Measurements from ENCODE around the gene SLC26A9.
"Not testable (repeated sequence)": the region's sequence is repeated elsewhere in the genome, so short reads cannot be mapped to it uniquely, and the experiment has no call there.

Gene SLC26A9

DNA sequence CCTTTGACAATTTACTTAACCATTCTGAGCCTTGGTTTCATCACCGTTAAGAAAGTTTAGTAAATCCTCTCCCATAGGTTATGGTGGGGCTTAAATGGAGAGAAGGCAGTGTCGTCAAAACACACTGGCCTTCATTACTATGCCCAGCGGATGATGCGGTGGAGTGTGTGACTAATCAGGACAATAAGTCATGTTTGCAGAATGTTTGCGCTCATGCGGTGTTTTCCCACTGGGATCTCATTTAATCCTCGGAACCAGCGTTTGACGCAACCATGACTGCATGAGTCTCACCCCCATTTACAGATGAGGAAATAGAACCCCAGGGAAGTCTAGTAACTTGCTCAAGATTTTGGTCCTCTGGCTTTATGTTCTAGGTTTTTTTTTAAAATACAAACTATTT lies 17.5 kb downstream of the SLC26A9 start:
- DNase-seq, result no peak

DNA sequence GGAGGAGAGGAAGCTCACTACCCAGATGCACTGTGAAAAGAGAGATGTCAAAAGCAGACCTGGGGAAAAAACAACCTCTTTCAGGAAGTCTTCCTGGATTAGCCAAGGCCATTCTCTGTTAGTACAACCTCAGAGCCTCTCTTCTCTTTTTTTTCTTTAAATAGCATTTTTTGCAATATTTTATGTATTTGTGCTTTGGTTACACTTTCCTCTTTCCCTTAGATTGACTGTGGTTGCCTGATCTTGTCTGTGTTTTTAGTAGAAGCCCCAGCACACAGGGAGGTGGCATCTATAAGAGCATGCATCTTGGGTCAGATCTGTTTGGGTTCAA lies 18.8 kb downstream of the SLC26A9 start:
- DNase-seq, result no peak

DNA sequence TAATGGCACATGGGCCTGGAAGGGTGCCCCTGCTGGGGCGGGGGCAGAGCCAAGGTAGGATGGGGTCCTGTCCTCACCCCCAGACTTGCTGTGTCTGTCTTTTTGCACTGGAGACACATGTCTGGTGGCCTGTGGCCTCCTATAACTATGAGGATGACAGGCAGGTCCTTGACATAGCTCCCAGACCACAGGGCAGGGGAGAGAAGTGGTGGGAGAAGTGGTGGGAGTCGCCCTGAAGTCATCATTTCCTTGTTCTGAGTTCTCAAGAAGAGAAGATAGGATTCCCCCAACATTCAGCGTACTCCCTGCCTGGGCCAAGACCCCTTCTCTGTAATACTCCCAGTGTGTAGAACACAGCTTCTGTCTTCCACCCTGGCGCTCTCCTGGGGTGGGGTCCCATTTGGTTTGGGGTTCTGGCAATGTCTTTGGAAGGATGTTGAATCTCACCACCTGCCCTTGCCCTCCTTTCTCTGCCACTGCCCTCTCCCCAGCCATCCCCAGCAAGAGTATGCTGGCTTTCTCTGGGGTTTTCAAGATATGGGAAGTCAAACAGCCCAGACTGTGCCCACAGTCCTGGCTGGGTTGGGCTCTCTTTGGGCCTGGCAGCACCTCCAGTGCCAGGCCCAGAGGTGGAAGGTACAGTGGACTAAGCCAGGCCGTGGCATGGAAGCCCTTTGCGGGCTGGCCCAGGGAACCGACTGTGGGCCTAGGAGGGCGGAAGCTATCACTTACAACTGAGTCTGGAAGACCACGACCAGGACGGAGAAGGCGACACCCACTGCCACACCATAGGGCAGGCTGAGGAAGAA lies 19.4 kb downstream of the SLC26A9 start:
- DNase-seq, result no peak

DNA sequence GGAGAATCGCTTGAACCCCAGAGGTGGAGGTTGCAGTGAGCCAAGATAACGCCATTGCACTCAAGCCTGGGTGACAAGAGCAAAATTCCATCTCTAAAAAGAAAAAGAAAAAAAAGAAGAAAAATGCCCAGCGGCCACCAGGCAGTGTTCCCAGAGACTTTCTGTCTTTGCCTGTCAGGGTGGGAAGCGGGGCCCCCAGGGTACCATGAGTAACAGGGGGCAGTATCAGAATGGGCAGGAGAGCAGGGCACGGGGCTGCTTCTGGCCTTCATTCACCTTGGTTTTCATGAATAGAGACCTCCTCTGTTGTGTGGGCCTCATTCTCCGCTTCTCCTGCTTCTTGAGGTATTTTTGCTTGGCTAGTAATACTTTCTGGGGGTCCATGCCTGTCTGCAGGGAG lies 20.4 kb downstream of the SLC26A9 start:
- no peak for DNase-seq

DNA sequence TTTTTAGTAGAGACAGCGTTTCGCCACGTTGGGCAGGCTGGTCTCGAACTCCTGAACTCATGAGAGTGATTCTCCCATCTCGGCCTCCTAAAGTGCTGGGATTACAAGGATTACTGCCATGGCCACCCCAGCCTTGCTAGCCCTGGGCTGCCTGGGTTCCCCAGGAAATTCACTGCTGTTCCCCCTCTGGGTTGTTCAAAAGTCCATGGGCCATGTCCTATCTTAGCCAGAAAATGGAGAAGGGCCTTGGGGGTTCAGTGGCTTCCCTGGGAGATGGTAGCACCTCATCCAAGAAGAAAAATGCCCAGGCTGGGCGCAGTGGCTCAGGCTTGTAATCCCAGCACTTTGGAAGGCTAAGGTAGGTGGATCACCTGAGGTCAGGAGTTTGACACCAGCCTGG lies 20.9 kb downstream of the SLC26A9 start:
- DNase-seq, result no peak

DNA sequence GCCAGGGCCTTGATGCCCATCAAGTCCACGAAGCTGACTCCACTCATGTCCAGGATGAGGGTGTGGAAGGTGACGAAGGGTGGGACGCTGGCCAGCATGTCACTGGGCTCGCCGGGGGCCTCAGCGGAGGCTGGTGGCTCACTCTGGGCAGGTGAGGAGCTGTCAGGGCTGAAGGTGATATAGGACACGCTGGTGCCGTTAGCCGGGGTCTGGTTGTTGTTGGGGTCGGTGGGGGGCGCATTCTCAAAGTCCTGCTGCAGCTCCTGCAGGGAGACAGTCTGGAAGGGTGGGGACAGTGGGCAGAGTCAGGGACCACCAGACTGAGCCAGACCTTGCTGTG lies 21.7 kb downstream of the SLC26A9 start:
- DNase-seq, result no peak

DNA sequence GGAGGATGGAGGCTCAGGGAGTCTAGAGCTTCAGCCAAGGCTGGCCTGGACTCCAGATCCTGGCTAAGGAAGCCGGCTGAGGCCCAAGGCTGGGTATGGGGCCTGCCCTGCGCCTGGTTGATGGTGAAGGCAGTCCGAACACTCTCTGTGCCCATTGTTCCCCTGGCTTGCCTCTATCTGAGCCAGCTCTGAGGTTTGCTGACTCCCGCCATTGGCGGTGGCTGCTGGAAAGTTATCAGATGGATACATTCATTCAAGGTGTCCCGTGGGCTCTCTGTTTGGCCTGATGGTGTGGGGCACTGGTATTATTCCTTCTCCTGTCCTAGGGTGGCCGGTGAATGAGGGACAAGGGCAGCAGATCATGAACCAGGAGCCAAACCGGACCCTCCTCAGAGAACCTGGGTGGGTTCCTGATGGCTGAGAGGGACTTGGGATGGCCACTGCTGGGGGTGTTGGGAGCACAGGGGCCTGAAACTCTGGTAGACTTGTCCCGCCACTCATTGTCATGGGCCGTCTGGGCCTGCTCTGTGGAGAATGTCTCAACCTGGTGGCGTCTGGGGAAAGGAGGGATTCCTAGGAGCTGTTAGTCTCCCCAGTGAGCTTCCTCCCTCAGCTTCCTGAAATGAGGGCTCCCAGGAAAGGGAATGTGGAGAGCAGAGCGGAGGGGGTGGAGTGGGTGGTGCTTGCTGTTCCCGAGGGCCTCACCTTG lies 22.2 kb downstream of the SLC26A9 start:
- no peak for DNase-seq

DNA sequence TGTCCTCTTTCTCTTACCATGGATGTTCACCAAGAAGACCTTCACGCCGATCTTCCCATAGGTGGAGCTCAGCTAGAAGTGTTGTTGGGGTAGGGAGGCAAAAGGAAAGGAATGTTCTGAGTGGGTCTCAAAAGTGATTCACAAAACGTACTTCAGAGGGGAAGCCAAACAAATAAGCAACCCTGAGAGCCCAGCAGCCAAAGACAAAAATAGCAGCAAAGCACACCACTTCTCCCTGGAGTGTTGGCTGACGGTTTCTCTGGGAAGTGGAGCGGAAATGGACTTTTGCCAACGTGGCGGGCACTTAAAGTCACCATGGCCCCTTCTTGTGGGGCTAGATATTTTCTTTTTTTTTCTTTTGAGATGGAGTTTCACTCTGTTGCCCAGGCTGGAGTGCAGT lies 23.1 kb downstream of the SLC26A9 start:
- no peak for DNase-seq

DNA sequence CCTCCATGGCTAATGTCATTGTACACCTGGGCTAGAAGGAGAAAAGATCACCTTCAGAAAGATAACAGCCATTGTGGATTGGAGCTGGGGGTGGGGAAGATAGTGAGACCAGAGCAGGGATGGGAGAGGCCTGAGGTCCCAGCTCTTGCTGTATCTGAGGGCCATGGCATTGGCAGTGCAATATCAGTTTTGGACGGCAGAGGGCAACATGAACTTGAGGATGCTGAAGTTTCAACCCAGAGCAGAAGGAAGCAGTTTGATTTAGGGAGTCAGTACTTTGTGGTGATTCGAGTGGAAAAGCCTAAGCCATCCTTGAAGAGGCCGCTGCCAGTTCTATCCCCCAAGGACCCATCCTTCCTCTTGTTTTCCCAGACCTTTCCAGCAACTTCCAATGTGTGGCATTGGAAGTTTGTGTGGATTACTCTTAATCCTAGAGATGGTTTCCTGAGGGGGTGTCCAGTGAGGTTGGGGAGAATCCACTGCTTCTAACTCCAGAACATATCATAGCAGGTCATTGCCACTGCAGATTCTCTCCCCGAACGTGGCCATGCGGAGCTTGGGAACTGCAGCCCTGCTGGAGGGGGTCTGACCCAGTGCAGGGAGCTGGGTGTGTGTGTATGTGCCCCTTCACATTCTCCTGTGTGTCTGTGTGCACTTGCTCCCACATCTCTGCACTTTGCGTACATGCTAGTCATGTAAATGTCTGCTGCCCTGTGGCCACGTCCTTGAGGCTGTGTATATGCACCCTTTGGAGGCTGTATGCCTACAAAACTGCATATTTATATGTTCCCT lies 24.1 kb downstream of the SLC26A9 start:
- peak in 4 of 5 experiments; percentile 12 to 76 (median 56) for DNase-seq

DNA sequence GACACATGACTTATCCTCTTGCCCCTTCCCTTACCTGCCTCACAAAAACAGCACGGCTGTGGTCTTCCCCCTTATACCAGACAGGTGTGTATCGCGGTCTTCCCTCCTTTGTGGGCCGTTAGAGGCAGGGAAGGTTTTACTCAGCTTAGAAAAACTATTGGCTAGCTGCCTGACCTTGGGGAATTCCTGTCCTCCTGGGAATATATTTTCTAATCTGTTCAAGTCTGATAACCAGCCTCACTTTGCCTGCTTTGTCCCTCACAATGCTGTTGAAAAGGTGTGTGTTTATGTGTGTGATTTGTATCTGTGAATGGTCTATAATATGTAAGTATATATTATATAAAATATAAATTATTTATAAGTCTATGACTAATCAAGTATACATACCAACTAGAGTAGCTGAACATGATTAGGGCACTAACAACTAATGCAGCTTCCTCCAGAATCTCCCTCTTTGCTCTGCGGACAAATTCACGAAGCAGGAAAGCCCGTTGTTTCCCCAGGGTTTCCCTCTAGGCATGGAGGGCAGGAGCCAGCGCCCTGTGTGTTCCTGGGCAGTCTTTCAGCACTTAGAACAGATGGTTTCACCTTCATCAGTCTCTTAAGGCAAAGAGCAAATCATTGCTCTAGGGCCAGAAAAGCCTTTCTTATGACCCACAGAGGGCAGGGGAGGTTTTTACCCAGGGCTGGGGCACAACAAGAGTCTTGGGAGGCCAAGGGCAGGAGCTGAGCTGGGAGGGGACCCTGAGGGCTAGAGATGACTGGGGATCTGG lies 25.6 kb downstream of the SLC26A9 start:
- DNase-seq, result no peak

DNA sequence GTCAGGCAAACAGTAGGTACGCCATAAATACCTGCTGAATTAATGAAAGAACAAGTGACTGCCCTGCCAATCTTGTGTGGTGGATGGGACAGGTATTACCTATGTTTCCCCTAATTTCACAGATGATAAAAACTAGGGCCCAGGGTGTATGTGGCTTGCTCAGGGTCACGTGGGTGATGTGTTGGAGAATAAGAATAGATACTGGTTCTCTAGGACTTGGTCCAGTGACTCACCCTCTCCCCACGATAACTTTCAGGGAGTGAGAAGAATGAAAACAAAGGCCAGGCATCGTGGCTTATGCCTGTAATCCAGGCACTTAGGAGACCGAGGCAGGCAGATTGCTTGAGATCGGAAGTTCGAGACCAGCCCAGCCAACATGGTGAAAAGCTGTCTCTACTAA lies 26.7 kb downstream of the SLC26A9 start:
- DNase-seq, result no peak

DNA sequence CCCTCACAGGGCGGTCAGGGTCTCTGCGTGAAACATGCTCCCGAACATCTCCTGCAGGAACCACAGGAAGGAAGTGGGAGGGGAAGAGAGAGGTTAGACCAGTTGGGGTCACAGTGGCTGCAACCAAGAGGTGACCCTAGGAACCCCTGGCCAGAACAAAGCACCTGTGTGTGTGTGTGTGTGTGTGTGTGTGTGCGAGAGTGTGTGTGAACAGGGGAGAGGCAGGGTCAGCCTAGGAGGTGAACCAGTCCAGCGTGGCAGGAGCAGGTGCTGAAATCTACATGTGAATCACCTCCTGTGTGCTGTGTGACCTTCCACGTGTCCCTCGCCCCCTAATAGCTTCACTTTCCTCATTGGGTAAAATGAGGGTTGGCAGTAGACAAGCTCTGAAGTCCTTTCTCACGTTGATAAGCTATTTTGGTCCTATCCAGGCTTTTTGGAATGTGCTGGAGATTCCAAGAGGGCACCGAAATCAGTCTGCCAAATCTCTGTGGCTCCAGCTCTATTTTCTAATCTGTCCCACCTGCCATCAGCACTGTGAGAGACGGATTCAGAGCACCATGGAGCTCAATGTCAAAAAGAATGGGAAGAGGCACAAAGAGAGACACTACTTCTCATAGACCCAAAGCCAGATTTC lies 27.8 kb downstream of the SLC26A9 start:
- no peak for DNase-seq

DNA sequence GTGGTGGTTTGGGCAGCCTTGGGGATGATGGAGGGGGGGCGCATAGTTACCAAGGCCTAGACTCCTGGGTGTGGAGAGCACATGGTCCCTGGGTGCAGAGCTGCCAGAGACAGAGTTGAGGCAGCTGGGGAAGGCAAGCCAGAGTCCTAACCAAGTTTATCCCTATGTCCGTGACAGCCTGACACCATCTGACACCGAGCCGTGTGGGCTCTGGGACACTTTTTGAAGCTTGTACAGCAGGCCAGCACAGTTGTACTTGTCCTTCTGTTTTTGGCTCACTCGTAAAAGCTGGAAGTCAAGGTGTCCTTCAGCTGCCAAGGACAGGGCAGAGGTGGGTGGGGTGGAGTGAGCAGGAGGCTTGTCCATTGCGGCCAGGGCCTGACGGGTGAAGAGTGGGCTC lies 28.5 kb downstream of the SLC26A9 start:
- DNase-seq, result no peak

DNA sequence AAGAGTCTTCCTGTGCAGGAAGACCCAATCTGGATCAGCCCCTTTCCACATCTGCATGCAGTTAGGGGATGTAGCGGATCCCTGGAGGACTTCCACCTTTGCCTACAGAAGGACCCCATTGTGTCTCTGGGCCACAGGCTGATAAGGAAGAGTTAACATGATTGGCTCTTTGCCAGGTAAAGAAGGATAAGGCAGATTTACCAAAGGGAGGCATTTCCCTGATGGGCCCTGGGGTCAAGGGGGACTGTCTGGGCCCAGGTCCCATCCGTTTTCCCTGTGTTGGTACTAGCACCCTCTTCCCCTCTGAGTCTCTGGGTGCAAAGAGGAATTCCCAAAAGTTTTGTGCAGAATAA lies 29.1 kb downstream of the SLC26A9 start:
- DNase-seq, result no peak

DNA sequence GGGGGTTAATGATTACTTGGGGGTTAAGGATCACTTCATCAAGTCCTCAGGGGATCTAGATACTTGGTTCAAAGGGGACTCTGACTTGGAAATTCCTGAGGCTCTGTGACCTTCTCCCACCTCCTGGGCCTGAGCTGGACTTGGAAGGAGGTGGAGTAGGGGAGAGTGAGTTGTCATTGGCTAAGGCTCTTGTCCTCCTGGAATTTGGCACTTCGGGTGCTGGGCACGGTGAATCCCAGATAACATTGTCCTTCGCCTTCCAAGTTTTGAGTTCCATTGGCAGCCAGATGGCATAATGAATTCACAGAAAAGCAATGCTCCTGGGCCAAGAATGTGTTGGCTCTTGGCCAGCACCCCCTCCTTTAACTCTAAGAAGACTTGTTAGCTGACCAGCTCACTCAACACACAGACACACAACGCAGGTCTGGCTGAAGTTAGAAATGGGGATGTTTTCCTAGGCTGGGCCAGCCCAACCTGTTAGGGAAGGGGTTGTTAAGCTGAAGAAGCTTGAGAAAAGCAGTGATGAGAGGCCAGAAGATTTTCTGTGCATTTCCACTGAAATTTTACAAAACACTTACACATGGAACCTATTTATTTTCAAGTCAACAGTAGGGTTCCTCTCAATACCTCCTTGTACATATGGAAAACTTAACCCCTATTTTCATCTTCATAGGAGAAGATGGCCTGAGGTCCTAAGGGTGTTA lies 29.7 kb downstream of the SLC26A9 start:
- no peak for DNase-seq

DNA sequence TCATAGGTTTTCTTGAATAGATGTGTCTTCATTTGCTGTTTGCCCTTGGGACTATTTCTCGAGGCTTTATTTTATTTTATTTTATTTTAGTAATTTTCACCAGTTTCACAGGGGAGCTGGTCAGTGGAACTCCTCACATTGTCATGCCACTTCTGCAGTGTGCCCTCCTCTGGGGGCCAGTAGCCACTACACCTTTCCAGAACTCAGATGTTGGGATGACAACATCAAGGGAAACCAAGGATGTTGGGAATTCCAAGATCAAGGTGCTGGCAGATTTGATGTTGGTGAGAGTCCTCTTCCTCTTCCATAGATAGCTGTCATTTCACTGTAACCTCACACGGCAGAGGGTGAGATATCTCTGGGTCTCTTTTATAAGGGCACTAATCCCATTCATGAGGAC lies 35.5 kb downstream of the SLC26A9 start:
- DNase-seq, result no peak

DNA sequence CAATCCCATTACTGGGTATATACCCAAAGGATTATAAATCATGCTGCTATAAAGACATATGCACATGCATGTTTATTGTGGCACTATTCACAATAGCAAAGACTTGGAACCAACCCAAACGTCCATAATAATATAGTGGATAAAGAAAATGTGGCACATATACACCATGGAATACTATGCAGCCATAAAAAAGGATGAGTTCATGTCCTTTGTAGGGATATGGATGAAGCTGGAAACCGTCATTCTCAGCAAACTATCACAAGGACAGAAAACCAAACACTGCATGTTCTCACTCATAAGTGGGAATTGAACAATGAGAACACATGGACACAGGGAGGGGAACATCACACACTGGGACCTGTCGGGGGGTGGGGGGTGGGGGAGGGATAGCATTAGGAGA lies 38.2 kb downstream of the SLC26A9 start:
- not testable (repeated sequence) for DNase-seq

DNA sequence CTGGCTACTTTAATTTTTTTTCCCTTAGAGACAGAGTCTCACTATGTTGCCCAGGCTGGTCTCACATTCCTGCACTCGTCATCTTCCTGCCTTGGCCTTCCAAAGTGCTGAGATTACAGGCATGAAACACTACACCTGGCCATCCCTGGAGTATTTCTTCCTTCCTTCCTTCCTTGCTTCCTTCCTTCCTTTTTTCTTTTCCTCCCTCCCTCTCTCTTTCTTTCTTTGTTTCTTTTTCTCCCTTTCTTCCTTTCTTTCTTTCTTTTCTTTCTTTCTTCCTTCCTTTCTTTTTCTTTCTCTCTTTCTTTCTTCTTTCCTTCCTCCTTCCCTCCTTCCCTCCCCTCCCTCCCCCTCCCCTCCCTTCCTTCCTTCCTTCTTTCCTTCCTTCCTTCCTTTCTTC lies 46.9 kb downstream of the SLC26A9 start:
- no peak for DNase-seq

DNA sequence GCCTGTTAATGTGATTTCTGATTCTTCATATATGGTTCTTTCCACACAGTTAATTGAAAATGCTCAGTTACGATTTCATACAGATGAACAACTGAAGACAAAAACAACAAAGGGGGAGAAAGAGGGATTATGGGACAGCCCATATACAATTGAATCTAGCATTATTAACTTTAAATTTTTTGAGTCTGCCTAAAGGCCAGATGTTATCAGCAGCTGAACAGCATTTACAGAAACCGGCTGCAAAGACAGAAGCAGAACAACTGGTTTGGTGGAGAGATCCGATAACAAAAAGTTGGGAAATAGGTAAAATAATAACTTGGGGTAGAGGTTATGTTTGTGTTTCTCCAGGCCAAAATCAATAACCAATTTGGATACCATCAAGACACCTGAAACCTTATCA lies 49.1 kb downstream of the SLC26A9 start:
- not testable (repeated sequence) for DNase-seq

DNA sequence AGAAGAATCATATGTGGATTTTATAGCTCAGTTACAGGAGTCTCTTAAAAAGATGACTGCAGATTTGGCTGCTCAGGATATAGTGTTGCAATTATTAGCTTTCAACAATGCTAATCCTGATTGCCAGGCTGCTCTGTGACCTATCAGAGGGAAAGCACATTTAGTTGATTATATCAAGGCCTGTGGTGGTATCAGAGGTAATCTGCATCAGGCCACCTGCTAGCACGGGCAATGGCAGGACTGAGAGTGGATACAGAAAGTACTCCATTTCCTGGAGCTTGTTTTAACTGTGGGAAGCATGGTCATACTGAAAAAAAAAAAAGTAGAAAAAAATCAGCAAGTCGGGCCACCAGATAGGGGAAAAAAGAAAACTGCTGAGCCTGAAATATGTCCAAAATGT lies 51.1 kb downstream of the SLC26A9 start:
- peak in 1 of 5 experiments; percentile 18 for DNase-seq

DNA sequence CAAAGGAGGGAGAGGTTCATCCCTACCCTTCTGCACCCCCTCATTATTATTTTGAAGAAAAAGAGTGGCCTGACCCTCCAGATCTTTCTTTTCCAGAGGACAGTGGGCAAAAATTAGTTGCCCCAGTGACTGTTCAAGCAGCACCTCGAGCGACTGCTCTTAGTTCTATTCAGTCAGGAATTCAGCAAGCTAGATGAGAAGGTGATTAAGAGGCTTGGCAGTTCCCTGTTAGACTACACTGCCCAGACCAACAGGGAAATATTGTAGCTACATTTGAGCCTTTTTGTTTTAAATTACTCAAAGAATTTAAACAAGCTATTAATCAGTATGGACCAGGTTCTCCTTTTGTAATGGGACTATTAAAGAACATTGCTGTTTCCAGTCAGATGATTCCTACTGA lies 51.8 kb downstream of the SLC26A9 start:
- not testable (repeated sequence) for DNase-seq

DNA sequence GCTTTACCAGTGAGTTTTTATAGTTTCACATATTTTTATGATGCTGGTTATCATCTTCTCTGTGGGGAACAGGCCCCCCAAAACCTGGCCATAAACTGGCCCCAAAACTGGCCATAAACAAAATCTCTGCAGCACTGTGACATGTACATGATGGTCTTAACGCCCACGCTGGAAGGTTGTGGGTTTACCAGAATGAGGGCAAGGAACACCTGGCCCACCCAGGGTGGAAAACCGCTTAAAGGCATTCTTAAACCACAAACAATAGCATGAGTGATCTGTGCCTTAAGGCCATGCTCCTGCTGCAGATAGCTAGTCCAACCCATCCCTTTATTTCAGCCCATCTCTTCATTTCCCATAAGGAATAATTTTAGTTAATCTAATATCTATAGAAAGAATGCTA lies 52.6 kb downstream of the SLC26A9 start:
- DNase-seq, result not testable (repeated sequence)

Data from T-helper 2 cell (primary cell).